NCI-H187 (cell line): ENCODE data around the gene MINK1.
"Not testable (repeated sequence)": the region's sequence is repeated elsewhere in the genome, so short reads cannot be mapped to it uniquely, and the experiment has no call there.

Source experiments
- DNase-seq, 2 experiments: peaks; one replicate each; lab custom pipeline; 2025; lab: John Stamatoyannopoulos, UW

MINK1 gene

DNA sequence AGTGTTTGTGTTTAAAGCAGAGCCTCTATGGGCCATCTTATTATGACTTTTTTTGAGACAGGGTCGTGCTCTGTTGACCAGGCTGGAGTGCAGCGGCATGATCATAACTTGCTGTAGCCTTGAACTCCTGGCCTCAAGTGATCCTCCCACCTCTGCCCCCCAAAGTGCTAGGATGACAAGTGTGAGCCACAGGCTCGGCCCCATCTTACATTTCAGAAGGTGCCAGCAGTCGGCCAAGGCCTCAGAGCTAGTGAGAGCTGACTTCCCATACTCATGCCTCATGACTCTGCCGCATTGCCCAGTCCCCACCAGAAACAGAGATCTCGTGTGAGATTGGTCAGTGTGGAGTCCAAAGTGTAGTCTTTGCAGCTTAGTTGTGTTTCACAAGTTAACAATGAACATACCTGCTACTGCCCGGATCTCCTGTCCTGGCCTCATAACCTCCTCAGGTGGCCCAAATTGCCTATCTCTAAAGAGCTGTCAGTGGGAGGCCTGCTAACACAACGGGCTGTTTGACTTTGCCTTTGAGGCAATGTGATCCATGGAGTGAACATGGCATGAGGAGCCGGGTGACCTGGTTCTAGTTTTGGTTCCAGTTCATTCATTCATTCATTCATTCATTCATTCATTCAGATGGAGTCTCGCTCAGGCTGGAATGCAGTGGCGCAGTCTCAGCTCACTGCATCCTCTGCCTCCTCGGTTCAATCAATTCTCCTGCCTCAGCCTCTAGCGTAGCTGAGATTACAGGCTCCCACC is 13.7 kb downstream of the MINK1 start:
- no peak for DNase-seq

DNA sequence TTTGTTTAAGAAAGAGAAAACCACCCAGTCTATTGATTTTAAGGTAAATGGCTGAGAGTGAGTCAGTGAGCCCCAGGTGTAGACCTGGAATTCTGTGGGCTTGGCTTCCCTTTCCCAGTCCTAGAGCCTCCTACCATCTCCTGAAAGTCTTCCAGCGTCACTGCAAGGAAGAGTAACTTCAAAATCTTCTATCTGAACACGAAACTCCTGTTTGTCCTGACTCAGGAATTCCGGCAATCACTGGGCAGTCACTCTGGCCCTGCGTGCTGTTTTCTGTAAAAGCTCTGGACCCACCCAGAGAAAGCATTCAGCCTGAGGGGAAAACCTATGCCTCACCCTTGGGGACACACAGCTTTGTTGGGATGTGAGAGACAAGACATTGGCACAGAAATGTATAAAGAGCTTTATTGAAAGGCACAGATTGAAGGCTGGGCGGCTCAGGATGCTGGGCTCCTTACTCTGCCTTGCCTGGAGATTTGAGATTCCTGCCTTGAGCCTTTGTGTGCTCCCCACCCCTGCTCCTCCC is 15.9 kb downstream of the MINK1 start:
- no peak for DNase-seq

DNA sequence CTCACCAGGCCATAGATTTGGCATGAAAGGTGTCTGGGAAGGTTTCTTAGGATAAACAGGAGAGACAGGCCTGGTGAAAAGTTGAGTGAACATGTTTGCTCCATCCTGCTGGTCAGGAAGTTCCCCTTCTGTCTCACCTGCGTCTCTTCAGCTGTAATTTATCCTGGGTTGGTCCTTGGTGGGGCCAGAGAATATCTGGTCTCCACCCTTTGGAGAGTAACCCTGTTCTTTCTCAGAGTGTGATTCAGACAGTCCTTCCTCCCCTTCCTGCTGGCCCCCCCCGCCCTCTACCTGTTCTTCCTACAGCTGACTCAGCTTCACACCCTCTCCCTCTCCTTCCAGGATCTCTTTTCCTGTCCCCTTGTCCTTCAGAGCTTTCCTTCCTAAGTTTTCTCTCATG is 17.1 kb downstream of the MINK1 start:
- no peak for DNase-seq

DNA sequence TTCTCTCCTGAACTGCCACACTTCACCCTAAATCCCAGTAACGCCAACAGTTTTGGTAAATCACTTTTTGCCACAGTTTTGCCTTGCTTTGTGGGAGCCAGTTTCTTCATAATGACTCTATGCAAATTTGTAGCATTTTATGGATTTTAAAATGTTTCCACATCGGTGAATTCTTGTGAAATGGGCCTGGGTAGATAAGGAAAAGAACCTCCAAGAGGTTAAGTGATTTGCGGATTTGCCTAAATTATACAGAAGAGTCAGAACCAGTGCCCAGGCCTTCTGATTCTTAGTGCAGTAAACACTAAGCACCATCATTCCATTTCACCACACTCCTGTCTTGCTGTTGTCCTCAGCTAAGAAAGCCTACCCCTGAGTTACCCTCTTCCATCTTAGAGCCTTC is 17.9 kb downstream of the MINK1 start:
- DNase-seq, result no peak

DNA sequence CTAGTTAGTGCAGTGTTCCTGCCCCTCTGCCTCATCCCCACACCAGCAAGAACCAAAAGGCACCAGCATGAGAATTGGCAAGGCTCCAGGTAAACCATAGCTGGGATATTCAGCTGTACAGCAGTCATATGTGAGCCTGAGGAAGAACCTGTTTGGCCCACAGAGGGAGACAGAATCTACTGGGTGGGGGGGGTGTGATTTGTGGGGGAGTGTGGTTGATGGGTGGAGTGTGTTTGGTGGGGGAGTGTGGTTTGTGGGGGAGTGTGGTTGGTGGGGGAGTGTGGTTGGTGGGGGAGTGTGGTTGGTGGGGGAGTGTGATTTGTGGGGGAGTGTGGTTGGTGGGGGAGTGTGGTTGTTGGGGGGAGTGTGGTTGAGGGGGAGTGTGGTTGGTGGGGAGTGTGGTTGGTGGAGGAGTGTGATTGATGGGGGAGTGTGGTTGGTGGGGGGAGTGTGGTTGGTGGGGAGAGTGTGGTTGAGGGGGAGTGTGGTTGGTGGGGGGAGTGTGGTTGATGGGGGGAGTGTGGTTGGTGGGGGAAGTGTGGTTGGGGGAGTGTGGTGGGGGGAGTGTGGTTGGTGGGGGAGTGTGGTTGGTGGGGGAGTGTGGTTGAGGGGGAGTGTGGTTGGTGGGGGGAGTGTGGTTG is 19.5 kb downstream of the MINK1 start:
- DNase-seq, result no peak

DNA sequence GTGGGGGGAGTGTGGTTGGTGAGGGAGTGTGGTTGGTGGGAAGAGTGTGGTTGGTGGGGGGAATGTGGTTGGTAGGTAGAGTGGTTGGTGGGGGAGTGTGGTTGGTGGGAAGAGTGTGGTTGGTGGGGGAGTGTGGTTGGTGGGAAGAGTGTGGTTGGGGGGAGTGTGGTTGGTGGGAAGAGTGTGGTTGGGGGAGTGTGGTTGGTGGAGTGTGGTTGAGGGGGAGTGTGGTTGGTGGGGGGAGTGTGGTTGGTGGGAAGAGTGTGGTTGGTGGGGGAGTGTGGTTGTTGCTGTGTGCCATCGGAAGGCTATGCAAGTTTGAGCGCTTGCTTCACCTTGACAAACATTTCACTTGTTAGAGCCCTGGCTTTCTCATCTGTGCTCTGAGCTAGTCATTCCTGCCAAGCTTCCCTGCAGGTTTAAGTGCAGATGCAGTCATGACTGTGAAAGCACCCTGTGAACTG is 20.1 kb downstream of the MINK1 start:
- DNase-seq, result no peak

DNA sequence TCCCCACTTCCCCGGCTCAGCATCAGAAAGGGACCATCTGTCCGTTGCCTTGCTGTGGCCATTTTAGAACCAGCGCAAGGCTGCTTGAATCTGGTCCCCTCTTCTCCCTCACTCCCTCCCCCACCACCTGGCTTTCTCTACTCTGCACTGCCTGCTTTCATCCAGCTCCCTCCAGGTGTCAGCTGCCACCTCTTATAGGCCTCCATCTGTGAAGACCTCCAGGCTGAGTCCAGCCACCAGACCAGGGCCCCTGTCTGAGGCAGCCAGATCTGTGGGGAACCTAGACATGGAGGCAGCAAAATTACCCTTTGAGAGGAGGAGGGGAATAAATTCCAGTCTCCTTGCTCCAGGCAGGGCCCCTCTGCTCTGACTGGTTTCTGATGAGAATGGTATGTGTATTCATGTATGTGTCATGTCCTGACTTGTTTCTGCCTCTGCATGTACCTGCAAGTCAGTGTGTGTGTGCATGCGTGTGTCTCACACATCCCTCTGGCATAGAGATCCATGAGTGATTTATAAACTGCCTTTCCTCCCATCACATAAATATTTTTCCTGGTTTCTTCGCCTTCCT is 21.1 kb downstream of the MINK1 start:
- no peak for DNase-seq

DNA sequence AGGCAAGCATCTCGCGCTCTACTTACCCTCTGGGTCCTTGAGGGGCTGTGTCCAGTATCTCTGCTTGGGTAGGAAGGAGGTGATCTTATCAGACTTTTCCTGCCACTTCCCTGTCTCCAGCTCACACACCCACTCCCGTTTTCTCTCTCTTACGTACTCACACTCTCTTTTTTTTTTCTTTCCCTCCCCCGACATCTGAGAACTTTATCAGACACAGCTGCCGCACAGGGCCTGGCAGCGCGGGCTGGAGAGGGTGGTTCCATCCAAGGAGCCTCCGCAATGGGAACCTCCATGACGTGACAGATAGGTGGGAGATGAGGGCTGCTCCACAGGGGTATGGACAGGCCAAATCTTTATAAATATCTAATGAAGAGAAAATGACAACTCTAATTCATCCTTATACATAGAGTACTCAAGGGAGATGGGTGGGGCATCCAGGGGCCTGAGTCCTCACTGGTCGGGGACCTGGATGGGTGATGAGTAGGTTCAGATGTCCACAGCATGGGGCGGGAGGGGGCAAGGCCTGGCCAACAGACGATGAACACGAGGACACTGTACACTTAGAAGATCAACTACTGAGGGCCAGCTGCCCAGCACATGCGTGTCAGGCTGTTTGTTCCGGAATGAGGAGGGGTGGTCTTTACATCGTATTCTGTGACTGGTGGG is 23.3 kb downstream of the MINK1 start:
- DNase-seq, result no peak

DNA sequence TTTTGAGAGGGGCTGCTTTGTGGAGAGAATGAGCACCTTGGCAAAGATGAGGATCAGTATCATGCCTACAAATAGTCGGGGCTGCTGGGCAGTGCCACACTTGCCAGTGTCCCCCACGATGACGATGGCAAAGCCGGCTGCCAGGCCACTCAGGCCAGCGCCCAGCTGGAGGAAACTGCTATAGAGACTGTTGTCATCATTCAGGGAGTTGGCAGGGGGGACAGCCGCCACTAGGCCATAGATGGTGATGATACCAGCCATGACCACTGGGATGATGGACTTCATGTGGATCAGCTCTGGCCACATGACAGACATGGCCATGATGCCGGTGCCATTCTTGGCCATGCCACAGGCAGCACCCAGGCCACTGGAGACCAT is 23.8 kb downstream of the MINK1 start:
- no peak for DNase-seq

DNA sequence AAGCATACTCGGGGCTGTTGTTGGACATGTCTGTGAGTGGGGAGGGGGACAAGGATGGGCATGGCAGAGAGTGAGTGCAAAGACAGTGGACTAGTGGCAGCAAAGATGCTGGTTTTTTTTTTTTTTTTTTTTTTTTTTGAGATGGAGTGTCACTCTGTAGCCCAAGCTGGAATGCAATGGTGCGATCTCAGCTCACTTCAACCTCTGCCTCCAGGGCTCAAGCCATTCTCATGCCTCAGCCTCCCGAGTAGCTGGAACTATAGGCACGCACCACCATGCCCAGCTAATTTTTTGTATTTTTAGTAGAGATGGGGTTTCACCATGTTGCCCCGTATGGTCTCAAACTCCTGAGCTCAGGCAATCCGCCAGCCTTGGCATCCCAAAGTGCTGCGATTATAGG is 24.2 kb downstream of the MINK1 start:
- not testable (repeated sequence) for DNase-seq

DNA sequence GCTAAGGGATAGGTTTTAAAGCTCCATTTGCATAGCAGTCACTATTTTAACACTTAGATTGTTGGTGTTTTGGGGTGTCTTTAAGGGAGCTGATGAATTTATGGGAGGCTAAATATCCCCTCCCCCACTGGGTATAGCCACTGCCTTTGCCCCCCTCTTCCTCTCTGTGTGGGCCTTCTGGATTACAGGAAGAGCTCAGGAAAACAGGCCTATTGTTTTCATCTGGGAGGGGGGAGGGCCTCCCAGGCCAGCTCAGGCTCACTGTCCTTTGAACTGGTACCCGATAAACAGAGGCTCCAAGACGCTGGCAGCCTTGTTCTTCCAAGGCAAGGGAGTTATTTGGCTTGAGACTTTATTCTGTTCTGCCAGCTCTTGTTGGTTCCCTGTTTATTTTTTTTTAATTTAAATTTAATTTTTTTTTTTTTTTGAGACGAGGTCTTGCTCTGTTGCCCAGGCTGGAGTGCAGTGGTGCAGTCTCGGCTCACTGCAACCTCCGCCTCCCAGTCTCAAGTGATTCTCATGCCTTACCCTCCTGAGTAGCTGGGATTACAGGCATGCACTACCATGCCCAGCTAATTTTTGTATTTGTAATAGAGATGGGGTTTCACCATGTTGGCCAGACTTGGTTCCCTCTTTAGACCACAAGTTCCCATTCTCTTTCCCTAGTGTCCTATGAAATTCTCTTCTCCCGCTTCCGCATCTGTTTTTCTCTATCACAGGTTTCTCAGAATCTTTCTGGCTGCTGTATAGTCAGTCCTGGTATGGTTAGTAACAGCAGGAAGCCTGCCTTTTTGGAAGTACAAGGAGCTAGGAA is 25.1 kb downstream of the MINK1 start:
- no peak for DNase-seq

DNA sequence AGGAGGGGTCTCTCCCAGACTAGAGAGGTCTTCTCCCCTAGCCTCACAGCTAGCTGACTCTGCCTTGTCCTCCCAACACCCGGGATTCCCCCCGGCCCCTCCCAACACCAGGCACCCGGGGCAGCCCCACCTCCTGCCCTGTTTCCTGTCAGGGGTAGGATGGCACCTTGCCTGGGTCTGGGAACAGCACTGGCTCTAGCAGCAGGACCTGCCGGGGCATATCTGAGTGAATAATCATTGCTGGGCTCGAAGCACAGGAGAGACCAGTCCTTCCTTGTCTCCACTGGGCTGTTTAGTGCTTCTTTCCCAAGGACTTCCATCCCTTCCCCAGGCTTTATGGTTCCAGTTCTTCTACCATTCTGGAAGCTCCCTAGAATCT is 25.7 kb downstream of the MINK1 start:
- no peak for DNase-seq

DNA sequence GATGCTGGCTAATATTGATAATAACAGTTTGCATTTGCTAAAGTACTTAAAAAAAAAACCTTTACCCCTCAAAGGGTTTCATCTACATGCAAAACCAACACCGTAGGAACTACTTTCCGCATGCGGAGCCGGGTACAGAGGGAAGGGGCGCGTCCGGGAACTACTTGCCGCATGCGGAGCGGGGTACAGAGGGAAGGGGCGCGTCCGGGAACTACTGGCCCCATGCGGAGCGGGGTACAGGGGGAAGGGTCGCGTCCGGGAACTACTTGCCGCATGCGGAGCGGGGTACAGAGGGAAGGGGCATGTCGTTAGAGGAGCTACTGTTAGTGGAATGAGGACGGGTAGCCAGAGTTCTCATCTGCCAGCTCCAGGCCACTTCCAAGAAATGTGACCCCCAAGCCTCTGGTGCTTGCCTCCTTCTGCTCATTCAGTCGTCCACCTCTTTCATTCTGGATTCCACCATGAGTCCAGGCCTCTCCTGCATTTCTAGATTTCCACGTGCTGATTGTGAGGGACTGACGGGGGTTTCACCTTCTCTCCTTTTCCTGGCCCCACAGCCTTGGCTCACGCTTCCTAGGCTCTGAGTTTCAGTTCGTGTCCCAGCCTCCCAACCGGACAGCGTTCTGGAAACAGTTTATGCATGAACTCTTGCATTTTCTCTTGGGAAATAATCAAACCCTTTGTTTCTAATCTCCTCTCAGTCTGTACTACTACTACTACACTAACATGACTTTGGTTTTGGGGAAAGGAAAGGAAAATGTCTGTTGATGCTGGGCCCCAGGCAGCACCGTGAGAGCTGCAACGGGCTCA is 26.9 kb downstream of the MINK1 start:
- DNase-seq, result no peak

DNA sequence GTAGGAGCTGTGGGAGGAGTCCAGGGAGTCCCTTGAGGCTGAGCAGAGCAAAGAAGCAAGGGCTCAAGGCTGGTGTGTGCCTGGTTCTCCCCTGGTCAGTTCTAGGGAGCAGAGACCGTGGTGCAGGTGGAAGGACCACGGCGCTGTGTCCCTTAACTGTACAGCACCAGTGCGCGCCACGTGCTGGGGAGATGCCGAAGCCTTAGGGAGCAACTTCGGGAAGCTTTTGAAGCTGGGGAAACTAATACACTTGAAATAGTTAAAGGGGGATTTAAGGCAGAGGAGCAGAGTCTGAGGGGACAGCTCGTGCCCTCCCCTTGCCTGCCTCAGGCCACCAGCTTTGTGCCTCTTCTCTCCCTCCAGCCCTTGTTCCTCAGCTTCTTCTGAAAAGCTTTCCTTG is 27.5 kb downstream of the MINK1 start:
- no peak for DNase-seq

DNA sequence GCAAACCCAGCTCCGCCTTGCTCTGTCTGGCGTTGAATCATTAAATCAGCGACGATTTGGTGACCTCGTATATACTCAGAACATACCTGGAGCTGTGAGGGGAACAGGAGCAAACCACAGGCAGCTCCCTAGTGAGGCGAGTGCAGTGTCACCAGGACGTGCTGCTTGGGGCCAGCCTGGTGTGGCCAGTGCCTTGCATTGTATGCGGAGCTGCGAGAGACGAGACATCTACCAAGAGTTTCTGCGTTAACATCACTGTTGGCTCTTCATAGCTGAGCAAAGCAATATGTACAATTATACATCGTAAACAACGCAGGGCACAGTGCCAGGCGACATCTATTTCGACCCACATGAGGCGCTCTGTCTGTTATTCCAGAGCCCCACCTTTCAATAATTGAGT is 27.9 kb downstream of the MINK1 start:
- no peak for DNase-seq

DNA sequence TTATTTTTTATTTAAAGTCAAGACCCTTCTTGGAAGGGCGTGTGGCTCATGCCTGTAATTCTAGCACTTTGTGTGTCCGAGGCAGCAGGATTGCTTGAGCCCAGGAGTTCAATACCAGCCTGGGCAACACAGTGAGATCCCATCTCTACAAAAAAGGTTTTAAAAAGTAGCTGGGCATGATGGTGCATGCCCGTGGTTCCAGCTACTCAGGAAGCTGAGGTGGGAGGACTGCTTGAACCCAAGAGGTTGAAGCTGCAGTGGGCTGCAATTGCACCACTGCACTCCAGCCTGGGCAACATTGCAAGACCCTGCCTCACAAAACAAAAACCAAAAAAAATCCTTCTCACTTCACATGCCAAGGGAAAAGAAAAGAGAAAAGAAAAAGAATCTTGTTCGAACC is 29.6 kb downstream of the MINK1 start:
- no peak for DNase-seq

DNA sequence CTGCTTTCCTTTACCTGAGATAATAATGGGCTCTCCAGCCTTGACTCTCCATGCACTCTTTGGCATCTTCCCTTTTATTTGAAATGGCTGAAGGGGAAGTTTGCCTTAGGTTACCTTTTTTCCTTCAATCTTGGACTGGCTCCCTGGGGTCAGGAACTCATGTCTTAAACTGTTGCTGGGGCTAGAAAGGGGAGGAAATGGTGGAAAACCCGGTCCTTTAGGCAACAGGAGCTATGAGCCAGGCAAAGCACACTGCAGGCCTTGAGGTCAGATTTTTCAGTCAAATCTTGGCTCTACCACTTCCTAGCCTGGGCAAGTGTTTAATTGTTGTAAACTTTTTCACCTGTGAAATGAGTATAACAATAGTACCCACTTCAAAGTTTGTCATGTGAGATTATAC is 30.2 kb downstream of the MINK1 start:
- DNase-seq, result no peak

DNA sequence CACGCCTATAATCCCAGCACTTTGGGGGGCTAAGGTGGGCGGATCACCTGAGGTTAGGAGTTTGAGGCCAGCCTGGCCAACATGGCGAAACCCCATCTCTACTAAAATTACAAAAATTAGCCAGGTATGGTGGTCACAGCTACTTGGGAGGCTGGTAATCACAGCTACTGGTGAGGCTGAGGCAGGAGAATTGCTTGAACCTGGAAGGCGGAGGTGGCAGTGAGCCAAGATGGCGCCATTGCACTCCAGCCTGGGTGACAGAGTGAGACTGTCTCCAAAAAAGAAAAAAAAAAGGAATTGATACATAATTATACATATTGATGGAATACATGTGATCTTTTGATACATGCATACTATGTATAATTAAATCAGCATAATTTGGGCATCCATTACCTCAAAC is 34.4 kb downstream of the MINK1 start:
- not testable (repeated sequence) for DNase-seq

DNA sequence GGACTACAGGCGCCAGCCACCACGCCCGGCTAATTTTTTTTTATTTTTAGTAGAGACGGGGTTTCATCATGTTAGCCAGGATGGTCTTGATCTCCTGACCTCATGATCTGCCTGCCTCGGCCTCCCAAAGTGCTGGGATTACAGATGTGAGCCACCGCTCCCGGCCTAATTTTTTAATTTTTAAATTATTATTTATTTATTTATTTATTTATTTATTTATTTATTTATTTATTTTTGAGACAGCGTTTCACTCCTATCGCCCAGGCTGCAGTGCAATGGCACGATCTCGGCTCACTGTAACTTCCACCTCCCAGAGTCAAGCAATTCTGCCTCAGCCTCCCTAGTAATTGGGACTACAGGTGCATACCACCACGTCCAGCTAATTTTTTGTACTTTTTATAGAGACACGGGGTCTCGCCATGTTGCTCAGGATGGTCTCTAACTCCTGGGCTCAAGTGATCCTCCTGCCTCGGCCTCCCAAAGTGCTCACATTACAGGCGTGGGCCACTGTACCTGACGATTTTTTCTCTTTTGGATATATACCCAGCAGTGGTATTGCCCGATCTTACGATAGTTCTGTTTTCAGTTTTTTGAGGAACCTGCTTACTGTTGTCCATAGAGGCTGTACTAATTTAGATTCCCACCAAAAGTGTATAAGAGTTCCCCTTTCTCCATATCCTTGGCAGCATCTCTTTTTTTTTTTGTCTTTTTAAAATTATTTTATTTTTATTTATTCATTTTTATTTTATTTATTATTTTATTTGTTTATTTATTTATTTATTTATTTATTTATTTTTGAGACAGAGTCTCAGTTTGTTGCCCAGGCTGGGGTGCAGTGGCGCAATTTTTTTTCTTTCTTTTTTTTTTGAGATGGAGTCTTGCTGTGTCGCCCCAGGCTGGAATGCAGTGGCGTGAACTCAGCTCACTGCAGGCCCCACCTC is 36.2 kb downstream of the MINK1 start:
- not testable (repeated sequence) for DNase-seq

DNA sequence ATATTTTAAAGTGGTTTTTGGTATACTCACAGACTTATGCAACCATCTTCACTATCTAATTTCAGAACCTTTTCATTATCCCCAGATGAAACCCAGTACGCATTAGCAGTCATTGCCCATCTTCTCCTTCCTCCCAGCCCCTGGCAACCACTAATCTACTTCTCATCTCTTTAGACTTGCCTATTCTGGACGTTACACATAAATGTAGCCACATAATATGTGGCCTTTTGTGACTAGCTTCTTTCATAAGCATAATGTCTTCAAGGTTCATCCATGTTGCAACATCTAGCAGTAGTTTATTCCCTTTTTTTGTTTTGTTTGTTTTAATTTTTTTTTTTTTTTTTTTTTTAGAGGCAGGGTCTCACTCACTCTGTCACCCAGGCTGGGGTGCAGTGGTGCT is 37.7 kb downstream of the MINK1 start:
- DNase-seq, result no peak
